Measurements from ENCODE around the gene GPATCH11.

GPATCH11 gene
- total RNA-seq: 13.8 to 25.4 (median 19.4) reads per million in 3 donors

GRCh38 chr2:37083873-37084794 is at the start of gene GPATCH11, which contains the start of gene HEATR5B:
GPATCH11 (plus strand) TSS chr2:37084518; CDS start chr2:37088382, 3,864 bp downstream.
HEATR5B (minus strand) TSS chr2:37084372; CDS start chr2:37083414, 958 bp downstream.
- Histone ChIP-seq H3K4me3 (ENCODE audit: insufficient read depth, low read depth, low read length, poor library complexity, severe bottlenecking) (peak within 1 kb of the TSS; percentile 86), H3K27me3 (replicated peaks; ENCODE audit: control insufficient read depth, insufficient read depth, low read length, poor library complexity, severe bottlenecking) (no peaks in the 10 kb centered on the region), H3K4me1 (ENCODE audit: control insufficient read depth, insufficient read depth, low read length, poor library complexity, severe bottlenecking) (peaks cover 32% of the 10 kb centered on the region), H3K36me3 (ENCODE audit: control insufficient read depth, insufficient read depth, low read length) (peaks cover 7% of the 10 kb centered on the region), H3K9me3 (ENCODE audit: control insufficient read depth, low read length) (no peaks in the 10 kb centered on the region), H3K27ac (ENCODE audit: insufficient read depth, low read length, poor library complexity, severe bottlenecking) (peak within 1 kb of the TSS; percentile 85)
- peak; percentile 91 for DNase-seq

- Histone ChIP-seq H3K36me3 (ENCODE audit: control insufficient read depth, insufficient read depth, low read length) (peaks cover 34% of the 10 kb centered on the region), H3K4me3 (ENCODE audit: insufficient read depth, low read depth, low read length, poor library complexity, severe bottlenecking) (no peak overlapping the region), H3K9me3 (ENCODE audit: control insufficient read depth, low read length) (no peaks in the 10 kb centered on the region), H3K27ac (ENCODE audit: insufficient read depth, low read length, poor library complexity, severe bottlenecking) (no peak overlapping the region), H3K4me1 (ENCODE audit: control insufficient read depth, insufficient read depth, low read length, poor library complexity, severe bottlenecking) (no peaks in the 10 kb centered on the region), H3K27me3 (replicated peaks; ENCODE audit: control insufficient read depth, insufficient read depth, low read length, poor library complexity, severe bottlenecking) (no peaks in the 10 kb centered on the region)
- no peak for DNase-seq
Observed at GRCh38 chr2:37037771-37038170, 46.5 kb upstream of the GPATCH11 start.

DNA sequence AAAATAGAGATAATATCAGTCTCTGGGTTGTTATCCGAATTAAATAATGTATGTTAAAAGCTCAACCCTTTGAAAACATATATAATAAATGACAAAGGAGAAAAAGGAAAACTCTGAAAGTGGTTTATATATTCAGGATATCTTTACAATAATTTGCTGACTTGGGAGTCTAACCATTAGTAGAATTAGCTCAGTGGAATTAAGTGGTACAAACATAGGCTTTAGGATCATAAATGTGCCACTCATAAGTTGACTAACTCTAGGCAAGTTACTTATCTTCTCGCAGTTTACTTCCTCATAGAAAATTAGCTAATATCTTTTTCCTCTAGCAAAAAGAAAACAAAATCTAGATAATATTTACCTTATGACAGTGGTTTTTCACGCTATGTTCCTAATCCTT is 44.7 kb upstream of the GPATCH11 start:
- Histone ChIP-seq H3K27me3 (replicated peaks; ENCODE audit: control insufficient read depth, insufficient read depth, low read length, poor library complexity, severe bottlenecking) (no peaks in the 10 kb centered on the region), H3K4me3 (ENCODE audit: insufficient read depth, low read depth, low read length, poor library complexity, severe bottlenecking) (no peak overlapping the region), H3K27ac (ENCODE audit: insufficient read depth, low read length, poor library complexity, severe bottlenecking) (no peak overlapping the region), H3K36me3 (ENCODE audit: control insufficient read depth, insufficient read depth, low read length) (peaks cover 41% of the 10 kb centered on the region), H3K4me1 (ENCODE audit: control insufficient read depth, insufficient read depth, low read length, poor library complexity, severe bottlenecking) (no peaks in the 10 kb centered on the region), H3K9me3 (ENCODE audit: control insufficient read depth, low read length) (no peaks in the 10 kb centered on the region)
- DNase-seq: no peak

DNA sequence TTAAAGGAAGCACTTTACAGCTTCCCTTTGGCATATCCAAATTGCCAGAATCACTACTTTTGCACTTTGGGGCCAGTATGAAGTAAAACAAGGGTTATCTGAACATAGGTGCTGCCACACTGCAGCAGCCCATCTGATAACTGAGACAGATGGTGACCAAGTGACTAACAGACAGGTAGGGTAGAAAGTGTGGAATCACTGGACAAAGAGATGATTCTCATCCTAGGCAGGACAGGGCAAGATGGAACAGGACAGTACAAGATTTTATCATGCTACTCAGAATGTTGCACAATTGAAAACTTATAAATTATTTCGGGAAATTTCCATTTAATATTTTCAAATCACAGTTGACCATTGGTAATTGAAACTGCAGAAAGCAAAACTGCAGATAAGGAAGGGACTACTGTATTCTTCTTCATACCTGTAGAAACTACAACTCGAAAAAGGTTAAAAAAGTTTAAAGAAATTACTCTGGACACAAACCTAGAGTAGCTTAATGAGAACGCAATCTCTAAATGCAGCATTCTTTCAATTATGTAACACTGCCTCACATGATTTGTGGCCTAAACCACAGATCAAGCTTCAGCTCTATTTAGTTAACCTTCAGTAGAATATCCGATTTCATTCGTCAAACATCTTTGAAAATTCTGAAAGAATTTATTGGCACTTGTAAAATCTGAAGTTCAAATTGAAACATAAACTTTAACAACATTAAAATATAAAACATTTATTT is 31.6 kb upstream of the GPATCH11 start:
- Histone ChIP-seq H3K9me3 (ENCODE audit: control insufficient read depth, low read length) (no peaks in the 10 kb centered on the region), H3K4me3 (ENCODE audit: insufficient read depth, low read depth, low read length, poor library complexity, severe bottlenecking) (no peak overlapping the region), H3K27me3 (replicated peaks; ENCODE audit: control insufficient read depth, insufficient read depth, low read length, poor library complexity, severe bottlenecking) (no peaks in the 10 kb centered on the region), H3K4me1 (ENCODE audit: control insufficient read depth, insufficient read depth, low read length, poor library complexity, severe bottlenecking) (no peaks in the 10 kb centered on the region), H3K36me3 (ENCODE audit: control insufficient read depth, insufficient read depth, low read length) (peaks cover 50% of the 10 kb centered on the region), H3K27ac (ENCODE audit: insufficient read depth, low read length, poor library complexity, severe bottlenecking) (no peak overlapping the region)
- no peak for DNase-seq

- Histone ChIP-seq H3K27ac (ENCODE audit: insufficient read depth, low read length, poor library complexity, severe bottlenecking) (no peak overlapping the region), H3K9me3 (ENCODE audit: control insufficient read depth, low read length) (no peaks in the 10 kb centered on the region), H3K4me3 (ENCODE audit: insufficient read depth, low read depth, low read length, poor library complexity, severe bottlenecking) (no peak overlapping the region), H3K27me3 (replicated peaks; ENCODE audit: control insufficient read depth, insufficient read depth, low read length, poor library complexity, severe bottlenecking) (no peaks in the 10 kb centered on the region), H3K36me3 (ENCODE audit: control insufficient read depth, insufficient read depth, low read length) (peaks cover 73% of the 10 kb centered on the region), H3K4me1 (ENCODE audit: control insufficient read depth, insufficient read depth, low read length, poor library complexity, severe bottlenecking) (no peaks in the 10 kb centered on the region)
- DNase-seq: no peak
Observed at GRCh38 chr2:37059841-37060240, 24.5 kb upstream of the GPATCH11 start.

- DNase-seq: no peak
- Histone ChIP-seq H3K27me3 (replicated peaks; ENCODE audit: control insufficient read depth, insufficient read depth, low read length, poor library complexity, severe bottlenecking) (no peaks in the 10 kb centered on the region), H3K9me3 (ENCODE audit: control insufficient read depth, low read length) (no peaks in the 10 kb centered on the region), H3K4me1 (ENCODE audit: control insufficient read depth, insufficient read depth, low read length, poor library complexity, severe bottlenecking) (no peaks in the 10 kb centered on the region), H3K36me3 (ENCODE audit: control insufficient read depth, insufficient read depth, low read length) (peaks cover 74% of the 10 kb centered on the region), H3K27ac (ENCODE audit: insufficient read depth, low read length, poor library complexity, severe bottlenecking) (no peak overlapping the region), H3K4me3 (ENCODE audit: insufficient read depth, low read depth, low read length, poor library complexity, severe bottlenecking) (no peak overlapping the region)
Observed at GRCh38 chr2:37060446-37060845, 23.9 kb upstream of the GPATCH11 start.

GRCh38 chr2:37061013-37061711 is 23.2 kb upstream of the GPATCH11 start:
- Histone ChIP-seq H3K36me3 (ENCODE audit: control insufficient read depth, insufficient read depth, low read length) (peaks cover 74% of the 10 kb centered on the region), H3K27me3 (replicated peaks; ENCODE audit: control insufficient read depth, insufficient read depth, low read length, poor library complexity, severe bottlenecking) (no peaks in the 10 kb centered on the region), H3K9me3 (ENCODE audit: control insufficient read depth, low read length) (no peaks in the 10 kb centered on the region), H3K4me3 (ENCODE audit: insufficient read depth, low read depth, low read length, poor library complexity, severe bottlenecking) (no peak overlapping the region), H3K4me1 (ENCODE audit: control insufficient read depth, insufficient read depth, low read length, poor library complexity, severe bottlenecking) (no peaks in the 10 kb centered on the region), H3K27ac (ENCODE audit: insufficient read depth, low read length, poor library complexity, severe bottlenecking) (no peak overlapping the region)
- DNase-seq: no peak

DNA sequence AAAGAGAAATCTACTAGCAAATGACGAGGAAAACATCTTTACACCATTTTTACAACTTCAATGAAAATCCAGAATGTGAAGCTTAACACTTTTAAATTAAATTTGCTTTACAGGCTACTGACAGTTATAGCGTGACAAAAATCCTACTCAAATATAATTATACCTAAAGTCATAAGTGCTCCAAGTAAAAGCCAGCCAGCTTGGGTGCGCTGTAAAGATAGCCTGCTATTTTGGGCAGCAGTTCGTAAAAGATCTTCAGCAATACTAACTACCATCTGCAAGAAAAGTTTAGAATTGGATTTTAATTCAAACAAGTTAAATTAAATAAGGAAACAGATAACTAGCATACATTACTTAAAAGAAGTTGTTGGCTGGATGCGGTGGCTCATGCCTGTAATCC is 22.5 kb upstream of the GPATCH11 start:
- DNase-seq: no peak
- peaks cover 73% of the 10 kb centered on the region for H3K36me3 ChIP-seq (ENCODE audit: control insufficient read depth, insufficient read depth, low read length)
- H3K27ac ChIP-seq (ENCODE audit: insufficient read depth, low read length, poor library complexity, severe bottlenecking): no peak overlapping the region
- H3K4me1 ChIP-seq (ENCODE audit: control insufficient read depth, insufficient read depth, low read length, poor library complexity, severe bottlenecking): no peaks in the 10 kb centered on the region
- H3K4me3 ChIP-seq (ENCODE audit: insufficient read depth, low read depth, low read length, poor library complexity, severe bottlenecking): no peak overlapping the region
- no peaks in the 10 kb centered on the region for H3K27me3 ChIP-seq (replicated peaks; ENCODE audit: control insufficient read depth, insufficient read depth, low read length, poor library complexity, severe bottlenecking)
- no peaks in the 10 kb centered on the region for H3K9me3 ChIP-seq (ENCODE audit: control insufficient read depth, low read length)

DNA sequence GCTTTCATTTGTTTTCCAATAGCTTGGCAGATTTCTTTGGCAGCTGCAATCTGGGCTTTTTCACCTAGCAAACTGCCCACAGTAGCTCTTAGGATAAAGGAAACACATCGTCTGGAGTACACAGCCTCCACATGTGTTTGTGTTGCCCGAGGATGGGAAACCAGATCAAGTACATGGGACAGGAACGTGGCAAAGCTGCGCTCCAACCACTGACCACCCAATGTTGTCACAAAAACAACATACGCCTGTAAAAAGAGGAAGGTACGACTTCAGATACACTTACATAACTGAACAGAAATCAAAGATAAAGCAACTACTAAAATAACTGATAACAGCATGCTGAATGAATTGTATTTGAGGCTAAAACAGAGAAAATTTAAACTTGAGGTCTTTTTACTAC is 15.6 kb upstream of the GPATCH11 start:
- Histone ChIP-seq H3K4me1 (ENCODE audit: control insufficient read depth, insufficient read depth, low read length, poor library complexity, severe bottlenecking) (no peaks in the 10 kb centered on the region), H3K36me3 (ENCODE audit: control insufficient read depth, insufficient read depth, low read length) (peaks cover 65% of the 10 kb centered on the region), H3K27ac (ENCODE audit: insufficient read depth, low read length, poor library complexity, severe bottlenecking) (no peak overlapping the region), H3K4me3 (ENCODE audit: insufficient read depth, low read depth, low read length, poor library complexity, severe bottlenecking) (no peak overlapping the region), H3K9me3 (ENCODE audit: control insufficient read depth, low read length) (no peaks in the 10 kb centered on the region), H3K27me3 (replicated peaks; ENCODE audit: control insufficient read depth, insufficient read depth, low read length, poor library complexity, severe bottlenecking) (no peaks in the 10 kb centered on the region)
- DNase-seq: no peak
